Common myeloid progenitor, CD34-positive (primary cell): ENCODE data around the gene EXOC3L4.
A peak's percentile ranks its signal among the peaks of the same experiment; 100 is the strongest.

ENCODE experiments used
- CTCF ChIA-PET: fragments of 350-600 bp; sonication (Branson Sonifier 250); formaldehyde crosslinking; loops from one replicate; lab custom pipeline; 2021; ENCODE audit warnings: antibody characterized with exemption; lab: Charles Lee
- POLR2A ChIA-PET: fragments of 350-600 bp; sonication (Branson Sonifier 250); formaldehyde crosslinking; loops from one replicate; lab custom pipeline; 2021; ENCODE audit warnings: antibody characterized with exemption; lab: Charles Lee
- DNase-seq, 3 donors: peaks; one replicate each; pipeline versions ENCODE4 v3.0.0 to v3.0.0-alpha.2; 2013
- H3K27ac ChIP-seq, 2 experiments: 1 replicate in 1 of 2; 2 replicates in 1 of 2; pipeline ENCODE4 v1.7.0; 2013; ENCODE audit warnings: inconsistent platforms in 2 of 2, low read length in 2 of 2, mild to moderate bottlenecking in 2 of 2, low read depth in 1 of 2, moderate library complexity in 1 of 2; ENCODE audit not compliant: severe bottlenecking in 2 of 2, insufficient read depth in 1 of 2, poor library complexity in 1 of 2
- H3K27me3 ChIP-seq, 5 experiments: replicated peaks in 2 of 5; 1 replicate in 3 of 5; 2 replicates in 2 of 5; pipeline versions ENCODE4 v1.6.1 to v1.7.0; 2013; ENCODE audit warnings: low read length in 4 of 5, mild to moderate bottlenecking in 2 of 5, moderate library complexity in 2 of 5, inconsistent platforms in 1 of 5; ENCODE audit not compliant: insufficient read depth in 5 of 5, control insufficient read depth in 4 of 5
- H3K36me3 ChIP-seq, 4 experiments: 1 replicate in 2 of 4; 2 replicates in 2 of 4; pipeline versions ENCODE4 v1.6.1 to v1.7.0; 2013; ENCODE audit warnings: low read length in 3 of 4, control low read depth in 1 of 4, mild to moderate bottlenecking in 1 of 4; ENCODE audit not compliant: control insufficient read depth in 4 of 4, insufficient read depth in 4 of 4
- H3K4me1 ChIP-seq, 4 experiments: 1 replicate in 3 of 4; 2 replicates in 1 of 4; pipeline versions ENCODE4 v1.6.1 to v1.7.1; 2013; ENCODE audit warnings: low read length in 3 of 4, mild to moderate bottlenecking in 3 of 4, control low read depth in 1 of 4, inconsistent platforms in 1 of 4, moderate library complexity in 1 of 4; ENCODE audit not compliant: control insufficient read depth in 4 of 4, insufficient read depth in 4 of 4; ENCODE audit errors: control extremely low read depth in 1 of 4
- H3K4me3 ChIP-seq, 7 experiments: 1 replicate in 4 of 7; 2 replicates in 3 of 7; pipeline versions ENCODE4 v1.5.1 to v1.7.0; 2013; ENCODE audit warnings: mild to moderate bottlenecking in 7 of 7, low read length in 6 of 7, moderate library complexity in 6 of 7, inconsistent platforms in 2 of 7, low read depth in 2 of 7, control low read depth in 1 of 7; ENCODE audit not compliant: insufficient read depth in 4 of 7, control insufficient read depth in 1 of 7; ENCODE audit errors: extremely low read depth in 1 of 7
- H3K9me3 ChIP-seq, 5 experiments: 1 replicate in 4 of 5; 2 replicates in 1 of 5; pipeline versions ENCODE4 v1.6.1 to v1.7.1; 2013; ENCODE audit warnings: low read length in 4 of 5, mild to moderate bottlenecking in 2 of 5, inconsistent platforms in 1 of 5, low read depth in 1 of 5, moderate library complexity in 1 of 5; ENCODE audit not compliant: control insufficient read depth in 4 of 5, insufficient read depth in 2 of 5; ENCODE audit errors: control extremely low read depth in 1 of 5
- WGBS: methylation state at CpG from one replicate; pipeline ENCODE4 v1.1.5; 2013; ENCODE audit not compliant: insufficient coverage; 5-methylcytosine and 5-hydroxymethylcytosine counted together

Gene EXOC3L4

DNA sequence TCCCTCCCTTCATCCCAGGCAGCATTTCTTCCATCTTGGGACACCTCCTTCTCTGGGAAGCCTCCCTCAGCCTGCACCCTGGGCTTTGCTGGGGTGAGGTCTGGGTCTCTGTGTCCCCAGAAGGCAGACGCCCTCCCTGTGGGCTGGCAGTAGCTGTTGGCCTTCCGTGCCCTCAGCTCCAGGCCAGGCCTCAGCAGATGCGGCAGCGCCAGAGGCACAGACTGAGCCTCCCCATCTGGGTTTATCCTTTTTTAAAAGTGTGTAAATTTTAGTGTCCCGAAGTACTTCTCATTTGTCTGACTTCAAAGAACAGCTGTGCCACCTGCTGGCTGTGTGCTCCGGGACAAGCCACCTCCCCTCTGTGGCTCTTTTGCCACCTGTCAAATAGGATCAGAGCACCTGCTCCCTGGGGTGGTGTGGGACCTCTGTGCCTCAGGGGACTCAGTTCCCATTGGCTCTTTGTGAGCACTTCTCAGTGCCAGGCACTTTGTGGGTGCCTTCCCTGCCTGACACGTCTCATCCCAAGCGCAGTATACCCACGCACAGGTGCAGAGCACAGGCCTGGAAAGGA lies 11.1 kb downstream of the EXOC3L4 start:
- CTCF ChIA-PET, result interaction anchor here (0.7 to 12.2 kb wide), 23 partner anchors 10 to 230 kb away, joined by 3 to 179 read pairs (median 9); partner anchors contain the start of genes EXOC3L4 and TNFAIP2
- H3K4me1 ChIP-seq, result peaks cover 0 to 56% (median 43%) of the 10 kb centered on the region in 4 experiments
- no peak overlapping the region for H3K27ac ChIP-seq
- no peaks in the 10 kb centered on the region for H3K9me3 ChIP-seq
- H3K27me3 ChIP-seq, result peaks cover 0 to 41% (median 20%) of the 10 kb centered on the region in 5 experiments
- H3K4me3 ChIP-seq, result no peak overlapping the region
- 60% methylated on average over 8 of the region's 9 CpGs for WGBS
- DNase-seq, result peak in 2 of 3 donors; percentile 67 to 75
- POLR2A ChIA-PET, result interaction anchor here (0.7 to 2.2 kb wide), 2 partner anchors 27 to 32 kb away, joined by 5 to 7 read pairs; no protein-coding TSS in a partner anchor
- H3K36me3 ChIP-seq, result no peaks in the 10 kb centered on the region

GRCh38 chr14:103107455-103107854 lies 12.9 kb downstream of the EXOC3L4 start:
- no peaks in the 10 kb centered on the region for H3K36me3 ChIP-seq
- peaks cover 0 to 28% (median 13%) of the 10 kb centered on the region in 5 experiments for H3K27me3 ChIP-seq
- CTCF ChIA-PET, result interaction anchor here (4.0 to 6.6 kb wide), 7 partner anchors 8 to 185 kb away, joined by 27 to 89 read pairs (median 41); partner anchors contain the start of gene EXOC3L4
- WGBS, result 97% methylated on average over 23 of the region's 23 CpGs
- DNase-seq, result no peak
- no peak overlapping the region for H3K4me3 ChIP-seq
- POLR2A ChIA-PET, result no interaction called here
- H3K4me1 ChIP-seq, result peaks cover 0 to 69% (median 57%) of the 10 kb centered on the region in 4 experiments
- H3K9me3 ChIP-seq, result no peaks in the 10 kb centered on the region
- H3K27ac ChIP-seq, result no peak overlapping the region

- Histone ChIP-seq H3K4me1 (peaks cover 0 to 71% (median 60%) of the 10 kb centered on the region in 4 experiments), H3K27ac (no peak overlapping the region), H3K27me3 (peaks cover 0 to 21% (median 13%) of the 10 kb centered on the region in 5 experiments), H3K9me3 (no peaks in the 10 kb centered on the region), H3K36me3 (no peaks in the 10 kb centered on the region), H3K4me3 (no peak overlapping the region)
- no peak for DNase-seq
- WGBS, result 97% methylated on average over 27 of the region's 28 CpGs
- CTCF ChIA-PET, result interaction anchor here (0.6 to 3.0 kb wide), 6 partner anchors 7 to 201 kb away, joined by 3 to 10 read pairs (median 3); no protein-coding TSS in a partner anchor
- POLR2A ChIA-PET, result no interaction called here
Measured at GRCh38 chr14:103107941-103108748, 13.6 kb downstream of the EXOC3L4 start.

GRCh38 chr14:103108749-103109207 lies 14.3 kb downstream of the EXOC3L4 start:
- H3K27ac ChIP-seq, result no peak overlapping the region
- H3K9me3 ChIP-seq, result no peaks in the 10 kb centered on the region
- no peak overlapping the region for H3K4me3 ChIP-seq
- DNase-seq, result peak; percentile 67 to 94 (median 94)
- WGBS, result 83% methylated on average over 4 of the region's 9 CpGs
- peaks cover 0 to 72% (median 63%) of the 10 kb centered on the region in 4 experiments for H3K4me1 ChIP-seq
- POLR2A ChIA-PET, result no interaction called here
- peaks cover 0 to 15% (median 9%) of the 10 kb centered on the region in 5 experiments for H3K27me3 ChIP-seq
- no peaks in the 10 kb centered on the region for H3K36me3 ChIP-seq
- CTCF ChIA-PET, result interaction anchor here (0.6 to 3.0 kb wide), 6 partner anchors 7 to 201 kb away, joined by 3 to 10 read pairs (median 3); no protein-coding TSS in a partner anchor

DNA sequence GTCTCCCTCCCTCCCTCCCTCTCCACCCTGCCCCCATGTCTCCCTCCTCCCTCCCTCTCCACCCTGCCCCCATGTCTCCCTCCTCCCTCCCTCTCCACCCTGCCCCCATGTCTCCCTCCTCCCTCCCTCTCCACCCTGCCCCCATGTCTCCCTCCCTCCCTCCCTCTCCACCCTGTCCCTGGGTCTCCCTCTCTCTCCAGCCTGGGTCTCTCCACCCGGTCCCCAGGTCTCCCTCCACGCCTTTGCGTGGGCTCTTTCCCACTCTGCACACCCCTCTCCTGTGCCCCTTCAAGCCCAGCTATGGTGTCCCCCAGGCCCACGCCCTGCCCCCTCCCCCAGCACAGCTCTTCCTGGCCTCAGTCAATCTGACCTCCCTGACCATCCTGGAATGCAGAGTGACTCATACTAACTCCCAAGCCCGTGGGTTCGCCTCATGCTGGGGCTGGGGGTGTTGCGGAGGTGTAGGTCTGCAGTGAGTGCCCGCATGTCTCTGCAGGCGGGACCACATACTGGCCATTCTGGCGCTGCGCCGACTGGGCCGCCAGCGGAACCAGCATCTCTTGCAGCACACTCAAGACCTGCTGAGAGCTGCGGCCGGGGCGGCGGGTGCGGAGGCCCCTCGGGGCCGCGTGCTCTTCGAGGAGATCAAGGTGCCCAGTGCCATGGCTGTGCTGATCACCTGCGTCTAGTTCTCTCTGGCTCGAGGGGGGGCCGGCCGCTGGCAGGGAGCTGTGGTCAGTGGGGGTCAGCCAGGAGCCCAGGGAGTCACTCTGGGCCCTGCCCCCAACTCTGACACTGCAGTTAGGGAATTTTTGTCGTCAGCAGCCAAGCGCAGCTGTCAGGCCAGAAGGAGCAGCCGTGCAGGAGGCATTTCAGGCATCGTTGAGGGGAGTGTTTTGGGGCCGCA lies 15.3 kb downstream of the EXOC3L4 start:
- ChIA-PET CTCF (interaction anchor here (0.7 to 3.0 kb wide), 3 partner anchors 8 to 178 kb away, joined by 3 to 10 read pairs (median 3); no protein-coding TSS in a partner anchor), POLR2A (no interaction called here)
- Histone ChIP-seq H3K27me3 (peaks cover 0 to 5% (median under 1%) of the 10 kb centered on the region in 5 experiments), H3K9me3 (no peaks in the 10 kb centered on the region), H3K27ac (peak overlapping the region in 1 of 2 experiments; percentile 22), H3K36me3 (no peaks in the 10 kb centered on the region), H3K4me3 (no peak overlapping the region), H3K4me1 (peaks cover 0 to 76% (median 68%) of the 10 kb centered on the region in 4 experiments)
- WGBS, result 89% methylated on average over 31 of the region's 32 CpGs
- DNase-seq, result peak in 2 of 3 donors; percentile 48 to 61

- Histone ChIP-seq H3K27ac (peak overlapping the region in 1 of 2 experiments; percentile 22), H3K4me1 (peaks cover 0 to 75% (median 64%) of the 10 kb centered on the region in 4 experiments), H3K9me3 (no peaks in the 10 kb centered on the region), H3K4me3 (no peak overlapping the region), H3K36me3 (no peaks in the 10 kb centered on the region), H3K27me3 (no peaks in the 10 kb centered on the region)
- ChIA-PET POLR2A (no interaction called here), CTCF (interaction anchor here (0.7 to 3.0 kb wide), 2 partner anchors 9 to 177 kb away, joined by 3 to 10 read pairs; no protein-coding TSS in a partner anchor)
- no peak for DNase-seq
- WGBS, result 97% methylated on average over 13 of the region's 14 CpGs
Measured at GRCh38 chr14:103110681-103111231, 16.2 kb downstream of the EXOC3L4 start.
